Retinal pigment epithelial cell (primary cell): ENCODE results near the gene IL25.
A peak's percentile ranks its signal among the peaks of the same experiment; 100 is the strongest.

Experiments used
- DNase-seq: peaks from one replicate; pipeline ENCODE4 v3.0.0-alpha.2; 2010; ENCODE audit warnings: low read depth
- H3K4me3 ChIP-seq: 2 replicates; pipeline ENCODE4 v1.5.1; 2011; ENCODE audit warnings: mild to moderate bottlenecking, low read length, control low read depth, moderate library complexity
- TF ChIP-seq, protein P1 (sequence below): conservative IDR thresholded peaks from 2 replicates; pipeline ENCODE4 v1.5.1; 2011; ENCODE audit warnings: low read depth, low read length, control low read depth, inconsistent platforms

IL25 gene

DNA sequence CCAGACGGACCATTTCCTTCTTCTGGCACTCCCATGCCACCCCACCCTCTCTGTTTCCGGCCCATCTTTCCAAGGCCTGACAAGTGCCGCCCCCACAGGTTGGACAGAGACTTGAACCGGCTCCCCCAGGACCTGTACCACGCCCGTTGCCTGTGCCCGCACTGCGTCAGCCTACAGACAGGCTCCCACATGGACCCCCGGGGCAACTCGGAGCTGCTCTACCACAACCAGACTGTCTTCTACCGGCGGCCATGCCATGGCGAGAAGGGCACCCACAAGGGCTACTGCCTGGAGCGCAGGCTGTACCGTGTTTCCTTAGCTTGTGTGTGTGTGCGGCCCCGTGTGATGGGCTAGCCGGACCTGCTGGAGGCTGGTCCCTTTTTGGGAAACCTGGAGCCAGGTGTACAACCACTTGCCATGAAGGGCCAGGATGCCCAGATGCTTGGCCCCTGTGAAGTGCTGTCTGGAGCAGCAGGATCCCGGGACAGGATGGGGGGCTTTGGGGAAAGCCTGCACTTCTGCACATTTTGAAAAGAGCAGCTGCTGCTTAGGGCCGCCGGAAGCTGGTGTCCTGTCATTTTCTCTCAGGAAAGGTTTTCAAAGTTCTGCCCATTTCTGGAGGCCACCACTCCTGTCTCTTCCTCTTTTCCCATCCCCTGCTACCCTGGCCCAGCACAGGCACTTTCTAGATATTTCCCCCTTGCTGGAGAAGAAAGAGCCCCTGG is 3.1 kb downstream of the IL25 start:
- TF ChIP-seq, protein P1, sequence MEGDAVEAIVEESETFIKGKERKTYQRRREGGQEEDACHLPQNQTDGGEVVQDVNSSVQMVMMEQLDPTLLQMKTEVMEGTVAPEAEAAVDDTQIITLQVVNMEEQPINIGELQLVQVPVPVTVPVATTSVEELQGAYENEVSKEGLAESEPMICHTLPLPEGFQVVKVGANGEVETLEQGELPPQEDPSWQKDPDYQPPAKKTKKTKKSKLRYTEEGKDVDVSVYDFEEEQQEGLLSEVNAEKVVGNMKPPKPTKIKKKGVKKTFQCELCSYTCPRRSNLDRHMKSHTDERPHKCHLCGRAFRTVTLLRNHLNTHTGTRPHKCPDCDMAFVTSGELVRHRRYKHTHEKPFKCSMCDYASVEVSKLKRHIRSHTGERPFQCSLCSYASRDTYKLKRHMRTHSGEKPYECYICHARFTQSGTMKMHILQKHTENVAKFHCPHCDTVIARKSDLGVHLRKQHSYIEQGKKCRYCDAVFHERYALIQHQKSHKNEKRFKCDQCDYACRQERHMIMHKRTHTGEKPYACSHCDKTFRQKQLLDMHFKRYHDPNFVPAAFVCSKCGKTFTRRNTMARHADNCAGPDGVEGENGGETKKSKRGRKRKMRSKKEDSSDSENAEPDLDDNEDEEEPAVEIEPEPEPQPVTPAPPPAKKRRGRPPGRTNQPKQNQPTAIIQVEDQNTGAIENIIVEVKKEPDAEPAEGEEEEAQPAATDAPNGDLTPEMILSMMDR = no peak
- DNase-seq = no peak
- no peak overlapping the region for H3K4me3 ChIP-seq

DNA sequence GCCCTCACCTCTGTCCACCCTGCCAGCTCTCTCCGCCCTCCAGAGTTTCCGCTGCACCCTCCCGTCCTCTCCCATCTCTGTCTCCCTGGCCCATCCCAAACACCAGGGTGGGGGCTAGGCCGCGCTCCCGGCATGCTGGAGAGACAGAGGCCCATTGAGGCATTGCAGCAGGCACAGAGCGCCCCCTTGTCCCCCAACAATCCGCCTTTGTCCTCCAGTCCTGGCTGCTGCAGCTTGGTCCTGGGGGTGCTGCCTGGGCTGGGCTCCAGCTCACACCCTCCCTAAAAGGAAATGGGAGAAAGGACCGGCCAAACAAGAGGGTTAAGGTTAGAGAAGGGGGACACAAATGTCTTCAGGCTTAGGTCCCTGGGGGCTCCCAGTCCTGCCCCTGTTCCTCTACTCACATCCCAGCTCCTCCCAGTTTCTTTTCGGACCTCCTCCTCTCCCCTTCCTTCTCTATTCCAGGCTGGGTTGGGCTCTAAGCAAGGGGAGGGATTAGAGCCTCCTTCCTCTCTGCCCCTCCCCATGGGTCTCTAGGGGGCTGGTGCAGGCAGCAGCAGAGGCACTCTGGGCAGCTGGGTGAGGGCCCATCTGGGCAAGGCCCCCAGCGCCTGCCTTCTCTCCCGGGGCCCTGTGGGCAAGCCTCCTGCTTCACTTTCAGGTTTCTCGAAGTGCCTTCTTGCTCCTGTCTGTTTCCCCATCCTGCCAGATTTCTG is 4.0 kb downstream of the IL25 start, which contains the start of gene CMTM5:
Gene CMTM5, plus strand, starts transcription at position 565 of the 716 bp plus-strand sequence. CDS start 206 bp downstream, outside the sequence.
- no peak within 1 kb of the TSS for H3K4me3 ChIP-seq
- no peak for DNase-seq
- TF ChIP-seq, protein P1 = no peak

DNA sequence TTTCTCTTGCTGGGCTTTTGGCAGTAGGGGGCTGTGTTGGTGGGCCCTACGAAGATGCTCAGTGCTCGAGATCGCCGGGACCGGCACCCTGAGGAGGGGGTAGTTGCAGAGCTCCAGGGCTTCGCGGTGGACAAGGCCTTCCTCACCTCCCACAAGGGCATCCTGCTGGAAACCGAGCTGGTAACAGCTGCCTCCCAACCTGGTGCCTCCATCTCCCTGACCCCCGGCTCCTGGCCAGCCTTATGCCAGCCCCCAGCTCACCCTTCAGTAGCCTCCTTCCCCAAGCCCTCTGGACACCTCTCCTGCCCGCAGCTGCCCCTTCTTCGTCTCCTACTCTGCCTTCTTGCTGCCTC is 4.6 kb downstream of the IL25 start:
- TF ChIP-seq, protein P1 = no peak
- H3K4me3 ChIP-seq = no peak overlapping the region
- DNase-seq = no peak

DNA sequence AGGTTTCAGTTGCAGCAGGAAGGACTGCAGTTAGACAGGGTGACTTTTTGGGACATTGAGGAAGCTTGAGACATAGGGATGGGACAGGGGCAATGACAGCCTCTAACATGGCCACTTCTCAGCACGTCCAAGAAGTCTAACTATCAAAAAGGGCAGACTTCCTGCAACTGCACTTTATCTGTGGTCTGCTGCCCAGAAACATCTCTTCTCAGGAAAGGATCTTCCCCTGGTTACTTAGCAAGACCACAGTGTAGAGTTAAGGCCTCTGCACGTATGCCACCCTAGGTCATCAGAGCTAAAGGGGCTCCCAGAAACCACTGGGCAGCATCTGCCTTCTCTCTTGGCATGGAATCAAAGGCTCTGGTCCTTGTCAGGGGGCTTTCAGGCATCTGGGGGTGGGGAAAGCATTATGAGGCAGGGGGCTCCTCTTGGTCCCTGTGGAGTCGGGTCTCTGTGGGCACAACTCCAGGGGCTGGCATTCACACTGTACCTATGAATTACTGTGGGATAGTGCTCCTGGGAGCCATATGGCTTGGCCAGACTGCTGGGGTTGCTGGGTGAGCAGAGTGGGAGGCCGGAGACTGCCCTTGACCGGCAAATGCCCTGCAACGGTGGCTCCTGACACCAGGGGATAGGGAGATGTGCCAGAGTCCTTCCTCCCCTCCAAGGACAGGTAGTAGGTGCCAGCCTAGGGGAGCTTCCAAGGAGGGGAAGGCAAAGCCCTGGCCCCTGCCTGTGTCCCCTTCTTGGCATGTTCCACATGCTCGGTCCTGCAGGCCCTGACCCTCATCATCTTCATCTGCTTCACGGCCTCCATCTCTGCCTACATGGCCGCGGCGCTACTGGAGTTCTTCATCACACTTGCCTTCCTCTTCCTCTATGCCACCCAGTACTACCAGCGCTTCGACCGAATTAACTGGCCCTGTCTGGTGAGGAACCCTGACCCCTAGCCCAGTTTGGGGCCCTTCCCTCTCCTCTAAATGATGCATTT is 5.3 kb downstream of the IL25 start:
- TF ChIP-seq, protein P1 = no peak
- H3K4me3 ChIP-seq = no peak overlapping the region
- no peak for DNase-seq

DNA sequence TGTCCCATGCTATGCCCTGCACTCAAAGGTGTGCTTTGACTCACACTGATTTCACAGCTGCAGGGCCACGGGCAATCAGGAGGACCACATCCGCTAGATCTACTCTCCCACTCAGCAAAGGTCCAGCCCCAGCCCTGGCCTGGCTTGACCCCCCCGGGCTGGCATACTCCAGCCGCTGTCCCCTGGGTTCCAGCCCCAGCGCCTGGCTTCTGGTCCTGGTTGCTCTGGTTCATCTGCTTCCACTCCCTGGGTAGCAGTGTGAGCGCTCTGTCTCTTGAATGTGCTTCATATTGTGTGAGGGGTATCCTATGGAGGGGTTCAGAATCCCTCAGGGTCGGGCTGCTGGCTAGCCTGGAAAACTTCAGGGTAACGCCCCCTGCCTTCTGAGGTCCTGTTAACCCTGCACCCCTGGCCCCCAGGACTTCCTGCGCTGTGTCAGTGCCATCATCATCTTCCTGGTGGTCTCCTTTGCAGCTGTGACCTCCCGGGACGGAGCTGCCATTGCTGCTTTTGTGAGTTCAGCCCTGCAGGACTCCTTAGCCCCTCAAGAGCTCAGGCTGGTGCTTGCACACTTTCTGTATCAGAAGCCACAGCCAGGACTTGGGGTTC is 6.1 kb downstream of the IL25 start:
- no peak for DNase-seq
- no peak overlapping the region for H3K4me3 ChIP-seq
- TF ChIP-seq, protein P1 = no peak

DNA sequence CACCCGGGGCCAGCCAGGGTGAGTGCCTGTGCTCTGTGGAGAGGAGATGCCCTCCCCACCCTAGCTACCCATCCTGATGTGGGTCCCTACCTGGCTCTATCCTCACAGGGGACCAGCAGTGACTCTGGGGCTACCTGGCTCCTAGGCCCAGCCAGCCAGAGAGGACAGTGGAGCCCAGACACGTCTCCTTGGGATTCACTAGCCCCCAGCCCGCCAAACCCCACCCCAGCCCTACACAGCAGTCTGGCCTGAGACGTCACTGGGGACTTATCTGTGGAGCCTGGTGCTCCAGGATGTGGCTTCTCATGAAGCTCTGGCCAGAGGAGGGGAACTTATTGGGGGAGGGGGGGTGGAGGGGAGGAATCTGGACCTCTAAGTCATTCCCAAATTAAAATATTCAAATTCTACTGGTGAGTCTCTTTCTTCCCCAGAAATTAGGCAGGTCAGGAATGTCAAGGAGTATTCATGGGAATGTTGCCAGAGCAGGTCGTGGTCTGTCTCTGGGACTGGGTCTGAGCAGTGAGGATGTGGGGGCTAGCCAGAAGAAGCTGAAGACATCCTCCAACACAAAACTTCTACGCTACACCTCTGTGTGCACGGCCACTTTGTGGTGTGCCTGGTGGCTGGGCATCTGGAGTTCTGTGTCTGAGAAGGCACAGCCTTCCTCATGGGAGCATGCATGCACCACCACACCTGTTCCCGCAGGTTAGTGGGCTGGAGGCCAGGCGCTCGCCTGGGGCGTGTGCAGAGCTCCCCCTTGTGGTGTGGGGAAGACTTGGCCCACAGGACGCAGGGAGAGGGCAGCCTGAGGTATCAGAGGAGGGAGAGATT is 7.0 kb downstream of the IL25 start:
- DNase-seq = no peak
- H3K4me3 ChIP-seq = no peak overlapping the region
- TF ChIP-seq, protein P1 = peak; percentile 98
